Adrenal gland (tissue), 12 donors: ENCODE data around the gene DOCK4. TPM values are rescaled to one million over a fixed set of nuclear protein-coding genes. Genes with fewer than 3 reads are reported as not detected.

Experiments used
- DNase-seq, 7 donors: peaks; one replicate each; pipeline ENCODE4 v3.0.0-alpha.2; 2019 to 2020
- H3K27ac ChIP-seq, 5 donors: fragments of 200-600 bp; sonication (generic) in 4 of 5; 1 replicate in 3 of 5; 2 replicates in 2 of 5; pipeline versions ENCODE4 v1.5.1 to v1.8.0; 2016 to 2020; ENCODE audit warnings: mild to moderate bottlenecking in 1 of 5
- H3K27me3 ChIP-seq: fragments of 200-600 bp; 2 replicates; pipeline ENCODE4 v1.8.0; 2021
- H3K36me3 ChIP-seq, 2 donors: fragments of 200-600 bp; replicated peaks in 1 of 2; 1 replicate in 1 of 2; 2 replicates in 1 of 2; pipeline versions ENCODE4 v1.5.1 to v1.8.0; 2018 to 2022
- H3K4me1 ChIP-seq, 2 donors: fragments of 200-600 bp; replicated peaks in 1 of 2; 1 replicate in 1 of 2; 2 replicates in 1 of 2; pipeline versions ENCODE4 v1.5.1 to v1.8.0; 2018 to 2021
- H3K4me3 ChIP-seq, 4 donors: fragments of 200-600 bp; sonication (generic) in 3 of 4; one replicate each; pipeline ENCODE4 v1.5.1; 2016 to 2018
- H3K9me3 ChIP-seq, 3 donors: fragments of 200-600 bp; sonication (generic) in 1 of 3; replicated peaks in 1 of 3; 1 replicate in 2 of 3; 2 replicates in 1 of 3; pipeline versions ENCODE4 v1.5.1 to v1.8.0; 2016 to 2021
- CTCF ChIP-seq, 6 experiments: fragments of 450-650 bp in 4 of 6; fragments of 200-600 bp in 2 of 6; sonication (generic) in 1 of 6; IDR thresholded peaks; 1 replicate in 5 of 6; 2 replicates in 1 of 6; pipeline versions ENCODE4 v1.5.1 to v1.8.0; 2016 to 2021; ENCODE audit warnings: antibody characterized with exemption in 6 of 6, mild to moderate bottlenecking in 2 of 6, moderate library complexity in 1 of 6
- POLR2A ChIP-seq, 2 donors: fragments of 450-650 bp; IDR thresholded peaks; one replicate each; pipeline ENCODE4 v1.6.1; 2017; ENCODE audit warnings: antibody characterized with exemption in 2 of 2, mild to moderate bottlenecking in 2 of 2, moderate library complexity in 1 of 2
- WGBS, 4 donors: extraction: QIAGEN DNeasy Blood & Tissue Kit in 2 of 4; methylation state at CpG; one replicate each; pipeline versions ENCODE4 v1.1.5 to v1.1.7; 2013 to 2017; 5-methylcytosine and 5-hydroxymethylcytosine counted together
- intact Hi-C, 2 donors: fragments of 100-400 bp; cut with DNase I; formaldehyde crosslinking; loops; one replicate each; pipeline versions ENCODE4 v1.14.1 to v1.15.0; 2022 to 2023
- polyA plus RNA-seq, 3 donors: library from polyadenylated mRNA; stranded (reverse); fragments of 200-250 nt in 2 of 3; fragments of 350-450 nt in 1 of 3; fragmentation: Illumina TruSeq in 1 of 3; extraction: RNeasy Lipid Tissue Mini Kit (QIAGEN cat#74804) in 1 of 3; gene quantifications; one replicate each; pipeline ENCODE4 v1.2.3, GENCODE V29; 2013 to 2014
- total RNA-seq, 9 donors: library from RNA; depleted of rRNA in 4 of 9; stranded (reverse); fragments of >200 nt in 4 of 9; fragments of 120-200 nt in 1 of 9; fragmentation: NEBNext Ultra II Directional in 1 of 9; extraction: Animal tissue kit (Norgen Biotek cat#: 25700) in 1 of 9; gene quantifications; one replicate each; pipeline versions ENCODE4 v1.1.0 to v1.2.4, GENCODE V29; 2013 to 2023
- donor health status: healthy with polysubstance abuse.
- donor health status: Bipolar disorder and iron deficiency.
- donor health status: DM: yes; HTN: yes; CAD: no.
- donor health status: DM: no; HTN: no; CAD: no.
- donor health status: DM: no; HTN: no; CAD: no.
- donor health status: DM: yes; HTN: yes; CAD: no.

The DOCK4 gene
- total and polyA plus RNA-seq, 12 donors, result 6.2 to 37.6 (median 21.1) TPM

- H3K27me3 ChIP-seq, result no peaks in the 10 kb centered on the region
- no peaks in the 10 kb centered on the region for H3K36me3 ChIP-seq
- no peak overlapping the region for H3K27ac ChIP-seq
- intact Hi-C loops, result no loop called here
- H3K9me3 ChIP-seq, result no peaks in the 10 kb centered on the region
- peaks cover 0 to 14% of the 10 kb centered on the region in 2 donors for H3K4me1 ChIP-seq
- H3K4me3 ChIP-seq, result no peak overlapping the region
- TF ChIP-seq POLR2A (IDR thresholded peaks at IDR 0.05) (no peak), CTCF (IDR thresholded peaks at IDR 0.05) (no peak)
- WGBS, 4 donors, result 69 to 79% (median 72%) methylated on average over 4 of the region's 4 CpGs
- no peak for DNase-seq
These were observed 21.0 kb downstream of the DOCK4 start for GRCh38 chr7:112185005-112185834.

GRCh38 chr7:112184455-112184854, 21.7 kb downstream of the DOCK4 start:
- WGBS, 4 donors, result 81 to 96% (median 90%) methylated on average over 2 of the region's 2 CpGs

GRCh38 chr7:112183266-112183665, 22.9 kb downstream of the DOCK4 start:
- DNase-seq, result no peak
- Histone ChIP-seq H3K27ac (no peak overlapping the region), H3K27me3 (no peaks in the 10 kb centered on the region), H3K4me1 (peaks cover 0 to 18% of the 10 kb centered on the region in 2 donors), H3K36me3 (no peaks in the 10 kb centered on the region), H3K9me3 (no peaks in the 10 kb centered on the region), H3K4me3 (no peak overlapping the region)
- WGBS, 4 donors, result 59 to 95% (median 79%) methylated on average over 1 of the region's 1 CpG
- TF ChIP-seq CTCF (IDR thresholded peaks at IDR 0.05) (no peak), POLR2A (IDR thresholded peaks at IDR 0.05) (no peak)
- intact Hi-C loops, result no loop called here

More at GRCh38 chr7:112184455-112184854, 21.7 kb downstream of the DOCK4 start:
- H3K27ac ChIP-seq, result no peak overlapping the region
- H3K4me1 ChIP-seq, result peaks cover 0 to 16% of the 10 kb centered on the region in 2 donors
- intact Hi-C loops, result no loop called here
- H3K27me3 ChIP-seq, result no peaks in the 10 kb centered on the region
- no peak overlapping the region for H3K4me3 ChIP-seq
- no peak for TF ChIP-seq CTCF (IDR thresholded peaks at IDR 0.05)
- no peak for TF ChIP-seq POLR2A (IDR thresholded peaks at IDR 0.05)
- no peak for DNase-seq
- no peaks in the 10 kb centered on the region for H3K36me3 ChIP-seq
- H3K9me3 ChIP-seq, result no peaks in the 10 kb centered on the region

- peaks cover 0 to 18% of the 10 kb centered on the region in 2 donors for H3K4me1 ChIP-seq
- no peak for TF ChIP-seq POLR2A (IDR thresholded peaks at IDR 0.05)
- TF ChIP-seq CTCF (IDR thresholded peaks at IDR 0.05), result no peak
- peak in 4 of 7 donors; percentile 26 to 41 (median 35) for DNase-seq
- 77 to 85% (median 80%) methylated on average over 5 of the region's 5 CpGs for WGBS, 4 donors
- intact Hi-C loops, result no loop called here
- no peaks in the 10 kb centered on the region for H3K9me3 ChIP-seq
- no peaks in the 10 kb centered on the region for H3K36me3 ChIP-seq
- H3K27ac ChIP-seq, result no peak overlapping the region
- no peaks in the 10 kb centered on the region for H3K27me3 ChIP-seq
- H3K4me3 ChIP-seq, result no peak overlapping the region
These were observed 23.4 kb downstream of the DOCK4 start for GRCh38 chr7:112182749-112183148.
